IMR-90 (cell line): ENCODE measurements around the gene CHMP5. TPM values are rescaled to one million over a fixed set of nuclear protein-coding genes. Genes with fewer than 3 reads are reported as not detected.

Source experiments
- ATAC-seq: fragments of 200-7000 bp; cut with Tn5 transposase; 2 replicates; pipeline ENCODE4 v1.9.1; 2020; ENCODE audit warnings: low read depth, mild to moderate bottlenecking, moderate library complexity
- BruUV-seq: library from RNA; stranded (reverse); fragments of 400-500 nt; replicated peaks from 2 replicates; lab custom pipeline; 2021; lab: Mats Ljungman, UMichigan
- CTCF ChIA-PET: fragments of 300-600 bp; formaldehyde crosslinking; extraction: SDS; loops from one replicate; lab custom pipeline; 2021; ENCODE audit warnings: antibody characterized with exemption; lab: Yijun Ruan, JAX
- POLR2A ChIA-PET: fragments of 300-600 bp; sonication (Branson Sonifier 250); formaldehyde crosslinking; loops from one replicate; lab custom pipeline; 2022; ENCODE audit warnings: antibody characterized with exemption; ENCODE audit not compliant: unreplicated experiment; lab: Charles Lee
- DNase-seq: peaks from one replicate; pipeline ENCODE4 v3.0.0; 2013
- H2AFZ ChIP-seq: replicated peaks from 2 replicates; pipeline ENCODE3; 2013; ENCODE audit warnings: low read length, mild to moderate bottlenecking; ENCODE audit not compliant: poor library complexity
- H2AK5ac ChIP-seq: 2 replicates; pipeline ENCODE4 v1.6.1; 2013; ENCODE audit warnings: low read depth, low read length, inconsistent platforms
- H2AK9ac ChIP-seq: replicated peaks from 2 replicates; pipeline ENCODE3; 2013; ENCODE audit warnings: mild to moderate bottlenecking, low read depth, low read length, moderate library complexity; ENCODE audit not compliant: poor library complexity
- H2BK120ac ChIP-seq: 2 replicates; pipeline ENCODE4 v1.6.1; 2013; ENCODE audit warnings: low read depth, low read length, inconsistent platforms
- H2BK15ac ChIP-seq: 3 replicates; pipeline ENCODE4 v1.6.1; 2013; ENCODE audit warnings: low read depth, low read length, inconsistent platforms
- H2BK20ac ChIP-seq: 2 replicates; pipeline ENCODE4 v1.6.1; 2013; ENCODE audit warnings: low read depth, mild to moderate bottlenecking, inconsistent platforms, low read length, moderate library complexity
- H2BK5ac ChIP-seq: 2 replicates; pipeline ENCODE4 v1.6.1; 2013; ENCODE audit warnings: mild to moderate bottlenecking, low read depth, low read length, inconsistent platforms; ENCODE audit not compliant: poor library complexity, severe bottlenecking
- H3K14ac ChIP-seq: replicated peaks from 2 replicates; pipeline ENCODE4 v1.6.1; 2013; ENCODE audit warnings: low read depth, low read length, inconsistent platforms
- H3K18ac ChIP-seq: 2 replicates; pipeline ENCODE4 v1.6.1; 2013; ENCODE audit warnings: low read depth, low read length, control low read depth
- H3K23ac ChIP-seq: 2 replicates; pipeline ENCODE4 v1.6.1; 2013; ENCODE audit warnings: low read depth, low read length, inconsistent platforms
- H3K27ac ChIP-seq: 2 replicates; pipeline ENCODE4 v1.5.1; 2013; ENCODE audit warnings: mild to moderate bottlenecking, control low read depth, low read length; ENCODE audit not compliant: insufficient read depth
- H3K27me3 ChIP-seq: 2 replicates; pipeline ENCODE4 v1.6.1; 2013; ENCODE audit warnings: low read length; ENCODE audit not compliant: control insufficient read depth, insufficient read depth
- H3K36me3 ChIP-seq: 2 replicates; pipeline ENCODE4 v1.6.1; 2013; ENCODE audit warnings: low read length, mixed read lengths; ENCODE audit not compliant: control insufficient read depth, insufficient read depth
- H3K4ac ChIP-seq: 2 replicates; pipeline ENCODE4 v1.6.1; 2013; ENCODE audit warnings: low read depth, low read length, inconsistent platforms
- H3K4me1 ChIP-seq: 2 replicates; pipeline ENCODE4 v1.6.1; 2013; ENCODE audit warnings: low read length, mixed read lengths; ENCODE audit not compliant: control insufficient read depth, insufficient read depth
- H3K4me2 ChIP-seq: 2 replicates; pipeline ENCODE4 v1.6.1; 2013; ENCODE audit warnings: low read depth, mild to moderate bottlenecking, control low read depth, low read length, moderate library complexity
- H3K4me3 ChIP-seq: 2 replicates; pipeline ENCODE4 v1.5.1; 2013; ENCODE audit warnings: low read depth, mild to moderate bottlenecking, control low read depth, low read length, moderate library complexity; ENCODE audit not compliant: insufficient read depth
- H3K56ac ChIP-seq: 2 replicates; pipeline ENCODE4 v1.6.1; 2013; ENCODE audit warnings: low read length, inconsistent platforms; ENCODE audit not compliant: insufficient read depth; ENCODE audit errors: extremely low read depth
- H3K79me1 ChIP-seq, 2 experiments: 2 replicates each; pipeline ENCODE4 v1.6.1; 2013; ENCODE audit warnings: low read length in 2 of 2, inconsistent platforms in 1 of 2, low read depth in 1 of 2
- H3K9ac ChIP-seq: 2 replicates; pipeline ENCODE4 v1.6.1; 2013; ENCODE audit warnings: low read depth, low read length, control low read depth
- H3K9me1 ChIP-seq: 2 replicates; pipeline ENCODE4 v1.6.1; 2013; ENCODE audit warnings: low read length, inconsistent platforms; ENCODE audit not compliant: insufficient read depth
- H3K9me3 ChIP-seq: 2 replicates; pipeline ENCODE4 v1.6.1; 2013; ENCODE audit warnings: low read length; ENCODE audit not compliant: control insufficient read depth, insufficient read depth
- H4K20me1 ChIP-seq: 2 replicates; pipeline ENCODE4 v1.6.1; 2013; ENCODE audit warnings: low read length, inconsistent platforms; ENCODE audit not compliant: insufficient read depth
- H4K5ac ChIP-seq: 2 replicates; pipeline ENCODE4 v1.6.1; 2013; ENCODE audit warnings: mild to moderate bottlenecking, low read depth, low read length, control low read depth
- H4K8ac ChIP-seq, 2 experiments: 2 replicates each; pipeline ENCODE4 v1.6.1; 2013; ENCODE audit warnings: low read depth in 2 of 2, low read length in 2 of 2, control low read depth in 1 of 2, inconsistent platforms in 1 of 2
- H4K91ac ChIP-seq: 2 replicates; pipeline ENCODE4 v1.6.1; 2013; ENCODE audit warnings: low read depth, low read length, inconsistent platforms; ENCODE audit not compliant: insufficient read depth
- BHLHE40 ChIP-seq: fragments of 150-350 bp; IDR thresholded peaks from 2 replicates; pipeline ENCODE4 v1.6.1; 2016; ENCODE audit warnings: mild to moderate bottlenecking, low read depth, low read length
- CEBPB ChIP-seq: IDR thresholded peaks from 2 replicates; pipeline ENCODE4 v1.6.1; 2012; ENCODE audit warnings: low read depth, low read length, improper control_type of control experiment
- CHD1 ChIP-seq: IDR thresholded peaks from 2 replicates; pipeline ENCODE4 v1.6.1; 2012; ENCODE audit warnings: low read depth, low read length, improper control_type of control experiment
- CTCF ChIP-seq: conservative IDR thresholded peaks from 2 replicates; pipeline ENCODE4 v1.5.1; 2012; ENCODE audit warnings: mild to moderate bottlenecking, low read depth, low read length, improper control_type of control experiment
- ELK1 ChIP-seq: fragments of 150-350 bp; IDR thresholded peaks from 2 replicates; pipeline ENCODE4 v1.6.1; 2016; ENCODE audit warnings: low read depth, mild to moderate bottlenecking, low read length, moderate library complexity, borderline replicate concordance
- FOS ChIP-seq: fragments of 150-350 bp; IDR thresholded peaks from 2 replicates; pipeline ENCODE4 v1.6.1; 2016; ENCODE audit warnings: low read depth, low read length
- MAFK ChIP-seq: IDR thresholded peaks from 2 replicates; pipeline ENCODE4 v1.6.1; 2012; ENCODE audit warnings: low read depth, low read length, improper control_type of control experiment
- MAZ ChIP-seq: IDR thresholded peaks from 2 replicates; pipeline ENCODE4 v1.6.1; 2012; ENCODE audit warnings: low read depth, mild to moderate bottlenecking, low read length, improper control_type of control experiment, moderate library complexity, borderline replicate concordance
- MXI1 ChIP-seq: IDR thresholded peaks from 2 replicates; pipeline ENCODE4 v1.6.1; 2012; ENCODE audit warnings: low read depth, mild to moderate bottlenecking, low read length, moderate library complexity, borderline replicate concordance
- NFE2L2 ChIP-seq: fragments of 150-350 bp; IDR thresholded peaks from 2 replicates; pipeline ENCODE4 v1.6.1; 2016; ENCODE audit warnings: low read depth, mild to moderate bottlenecking, low read length
- POLR2A ChIP-seq: IDR thresholded peaks from 2 replicates; pipeline ENCODE4 v1.6.1; 2012; ENCODE audit warnings: mild to moderate bottlenecking, low read depth, low read length
- RAD21 ChIP-seq: IDR thresholded peaks from 2 replicates; pipeline ENCODE4 v1.6.1; 2012; ENCODE audit warnings: low read length, improper control_type of control experiment
- RCOR1 ChIP-seq: IDR thresholded peaks from 2 replicates; pipeline ENCODE4 v1.6.1; 2012; ENCODE audit warnings: mild to moderate bottlenecking, low read length, improper control_type of control experiment; ENCODE audit not compliant: insufficient replicate concordance
- RFX5 ChIP-seq: IDR thresholded peaks from 2 replicates; pipeline ENCODE4 v1.8.0; 2012; ENCODE audit warnings: low read depth, mild to moderate bottlenecking, low read length, moderate library complexity
- SMC3 ChIP-seq: fragments of 150-350 bp; IDR thresholded peaks from 2 replicates; pipeline ENCODE4 v1.6.1; 2016; ENCODE audit warnings: low read depth, mild to moderate bottlenecking, antibody characterized with exemption, low read length, moderate library complexity
- USF2 ChIP-seq: fragments of 150-350 bp; IDR thresholded peaks from 2 replicates; pipeline ENCODE4 v1.6.1; 2017; ENCODE audit warnings: mild to moderate bottlenecking, antibody characterized with exemption, low read length, low read depth
- WGBS, 2 experiments: methylation state at CpG; one replicate each; pipeline versions ENCODE4 v1.1.5 to v1.1.7; 2013; ENCODE audit warnings: missing lambda C conversion rate in 2 of 2; ENCODE audit not compliant: insufficient read length in 1 of 2; ENCODE audit errors: extremely low coverage in 2 of 2; 5-methylcytosine and 5-hydroxymethylcytosine counted together
- dilution Hi-C: fragments of 300-500 bp; cut with HindIII; formaldehyde crosslinking; loops from one replicate; pipeline ENCODE4 v1.14.3; 2018; ENCODE audit warnings: low sequenced_read_pairs; ENCODE audit not compliant: unreplicated experiment
- in situ Hi-C: fragments of 300-500 bp; cut with MboI; formaldehyde crosslinking; loops from 3 replicates; pipeline ENCODE4 v1.14.3; 2019; ENCODE audit warnings: low sequenced_read_pairs, inconsistent platforms, mixed read lengths
- intact Hi-C: fragments of 100-400 bp; cut with micrococcal nuclease; formaldehyde crosslinking; loops from 2 replicates; pipeline ENCODE4 v1.10.0; 2022
- polyA plus RNA-seq, 3 experiments: library from polyadenylated mRNA; depleted of rRNA; stranded (reverse); fragments of >200 nt; gene quantifications; 2 replicates each; pipeline ENCODE4 v1.2.3, GENCODE V29; 2012; ENCODE audit warnings: low replicate concordance in 1 of 3
- total RNA-seq: library from RNA; depleted of rRNA; stranded (reverse); fragments of >200 nt; gene quantifications from 2 replicates; pipeline ENCODE4 v1.2.3, GENCODE V29; 2012

Gene CHMP5
- total and polyA plus RNA-seq, 2 of the 4 experiments (the other 2 are of a cell fraction) = 70.6 to 80.8 TPM

- in situ Hi-C loops (no loop called here), dilution Hi-C loops (no loop called here), intact Hi-C loops (no loop called here)
- Histone ChIP-seq H3K4ac (peak overlapping the region; percentile 78), H2BK120ac (peak overlapping the region; percentile 90), H4K5ac (peak overlapping the region; percentile 49), H3K27ac (peak overlapping the region; percentile 96; the same call in 1 of the 2 replicates), H2AFZ (no peak overlapping the region), H2BK15ac (peak overlapping the region; percentile 89; the same call in 2 of the 3 replicates), H3K4me1 (peaks cover 24% of the 10 kb centered on the region), H3K4me3 (no peak overlapping the region), H4K8ac (peak overlapping the region; percentile 14 to 61; a peak in 3 of 4 replicates), H4K91ac (peak overlapping the region; percentile 43; the same call in 1 of the 2 replicates), H3K9ac (no peak overlapping the region), H3K23ac (no peak overlapping the region), H3K27me3 (no peaks in the 10 kb centered on the region), H3K79me1 (peaks cover 28 to 29% of the 10 kb centered on the region in 2 experiments), H3K4me2 (no peak overlapping the region), H2AK5ac (peak overlapping the region; percentile 13; the same call in 1 of the 2 replicates), H2BK5ac (peak overlapping the region; percentile 100), H3K9me1 (peaks cover 8% of the 10 kb centered on the region), H3K36me3 (peaks cover 43% of the 10 kb centered on the region), H3K56ac (no peak overlapping the region), H3K18ac (peak overlapping the region; percentile 80), H2AK9ac (no peak overlapping the region), H3K9me3 (no peaks in the 10 kb centered on the region), H4K20me1 (no peaks in the 10 kb centered on the region; the same call in 1 of the 2 replicates), H2BK20ac (peak overlapping the region; percentile 52; the same call in 1 of the 2 replicates), H3K14ac (no peak overlapping the region)
- POLR2A ChIA-PET = no interaction called here
- BruUV-seq = no TSS peak
- ATAC-seq (no peak), DNase-seq (no peak)
- 92% methylated on average over 5 of the region's 8 CpGs; no CpG with 5 or more reads in 1 of the 2 experiments for WGBS, 2 experiments
- TF ChIP-seq CEBPB (no peak), RFX5 (no peak), USF2 (no peak), CHD1 (no peak), POLR2A (no peak), SMC3 (no peak), RCOR1 (no peak), MAFK (no peak), CTCF (no peak), RAD21 (no peak), MXI1 (no peak), ELK1 (no peak), BHLHE40 (no peak), MAZ (no peak), FOS (no peak), NFE2L2 (no peak)
- CTCF ChIA-PET = interaction anchor here (1.0 kb wide), 1 partner anchor 72 kb away, joined by 3 read pairs; no protein-coding TSS in a partner anchor
Measured at GRCh38 chr9:33318781-33319180, 53.9 kb downstream of the CHMP5 start.
